GM12865 (cell line): ENCODE data around the gene SPTA1.
A peak's percentile ranks its signal among the peaks of the same experiment; 100 is the strongest.
"Not testable (repeated sequence)": the region's sequence is repeated elsewhere in the genome, so short reads cannot be mapped to it uniquely, and the experiment has no call there.

Source experiments
- DNase-seq: peaks from one replicate; pipeline ENCODE4 v3.0.0; 2010; ENCODE audit warnings: low read depth
- H3K4me3 ChIP-seq: 2 replicates; pipeline ENCODE4 v1.5.1; 2011; ENCODE audit warnings: mild to moderate bottlenecking, low read depth, low read length, control low read depth
- TF ChIP-seq, protein P1 (sequence below): IDR thresholded peaks from 2 replicates; pipeline ENCODE4 v1.5.1; 2011; ENCODE audit warnings: low read length, control low read depth, low read depth, inconsistent platforms; ENCODE audit not compliant: insufficient read depth; ENCODE audit errors: missing control alignments

Gene SPTA1

DNA sequence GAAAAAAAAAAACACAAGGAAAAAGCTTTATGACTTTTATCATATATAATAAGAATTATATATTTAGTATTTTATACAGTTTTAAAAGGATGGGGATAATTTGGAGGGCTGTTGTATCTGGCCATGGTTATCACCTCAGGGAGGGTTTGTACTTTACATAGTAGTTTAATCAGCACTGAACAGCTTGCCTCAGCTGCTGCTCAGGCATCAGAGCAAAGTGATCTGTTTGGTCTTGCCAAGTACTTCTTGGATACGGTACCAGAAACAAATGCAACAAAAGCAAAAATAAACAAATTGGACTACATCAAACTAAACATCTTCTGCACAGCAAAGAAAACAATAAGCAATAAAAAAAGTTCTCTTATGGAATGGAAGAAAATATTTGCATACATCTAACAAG, 2.6 kb upstream of the SPTA1 start:
- TF ChIP-seq, protein P1, sequence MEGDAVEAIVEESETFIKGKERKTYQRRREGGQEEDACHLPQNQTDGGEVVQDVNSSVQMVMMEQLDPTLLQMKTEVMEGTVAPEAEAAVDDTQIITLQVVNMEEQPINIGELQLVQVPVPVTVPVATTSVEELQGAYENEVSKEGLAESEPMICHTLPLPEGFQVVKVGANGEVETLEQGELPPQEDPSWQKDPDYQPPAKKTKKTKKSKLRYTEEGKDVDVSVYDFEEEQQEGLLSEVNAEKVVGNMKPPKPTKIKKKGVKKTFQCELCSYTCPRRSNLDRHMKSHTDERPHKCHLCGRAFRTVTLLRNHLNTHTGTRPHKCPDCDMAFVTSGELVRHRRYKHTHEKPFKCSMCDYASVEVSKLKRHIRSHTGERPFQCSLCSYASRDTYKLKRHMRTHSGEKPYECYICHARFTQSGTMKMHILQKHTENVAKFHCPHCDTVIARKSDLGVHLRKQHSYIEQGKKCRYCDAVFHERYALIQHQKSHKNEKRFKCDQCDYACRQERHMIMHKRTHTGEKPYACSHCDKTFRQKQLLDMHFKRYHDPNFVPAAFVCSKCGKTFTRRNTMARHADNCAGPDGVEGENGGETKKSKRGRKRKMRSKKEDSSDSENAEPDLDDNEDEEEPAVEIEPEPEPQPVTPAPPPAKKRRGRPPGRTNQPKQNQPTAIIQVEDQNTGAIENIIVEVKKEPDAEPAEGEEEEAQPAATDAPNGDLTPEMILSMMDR, result no peak
- no peak overlapping the region for H3K4me3 ChIP-seq
- no peak for DNase-seq

DNA sequence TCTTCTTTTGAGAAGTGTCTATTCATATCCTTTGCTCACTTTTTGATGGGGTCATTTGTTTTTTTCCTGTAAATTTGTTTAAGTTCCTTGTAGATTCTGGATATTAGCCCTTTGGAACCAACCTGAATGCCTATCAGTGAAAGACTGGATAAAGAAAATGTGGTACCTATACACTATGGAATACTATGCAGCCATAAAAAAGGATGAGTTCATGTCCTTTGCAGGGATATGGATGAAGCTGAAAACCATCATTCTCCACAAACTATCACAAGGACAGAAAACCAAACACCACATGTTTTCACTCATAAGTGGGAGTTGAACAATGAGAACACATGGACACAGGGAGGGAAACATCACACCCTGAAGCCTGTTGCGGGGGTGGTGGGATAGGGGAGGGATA, 1.8 kb upstream of the SPTA1 start:
- not testable (repeated sequence) for DNase-seq, H3K4me3 ChIP-seq

DNA sequence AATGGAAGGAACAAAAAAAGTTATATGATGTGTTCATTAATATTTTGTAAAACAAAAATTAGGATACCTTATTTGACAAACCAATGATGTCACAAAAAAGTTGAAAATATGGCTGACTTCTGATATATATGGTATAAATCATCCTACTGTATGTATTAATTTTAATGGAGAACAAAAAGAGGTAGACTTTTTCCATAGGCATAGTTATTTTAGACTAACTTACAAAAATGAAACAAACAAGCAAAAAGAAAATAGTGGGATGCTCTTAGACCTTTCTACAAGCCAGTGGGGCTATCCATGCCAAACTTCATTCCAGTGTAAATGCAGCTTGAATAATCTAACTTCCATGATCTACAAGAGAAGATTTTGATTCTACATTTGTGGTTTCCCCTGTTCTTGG, 522 bp upstream of the SPTA1 start:
- TF ChIP-seq, protein P1, result no peak
- DNase-seq, result no peak
- H3K4me3 ChIP-seq, result no peak overlapping the region

DNA sequence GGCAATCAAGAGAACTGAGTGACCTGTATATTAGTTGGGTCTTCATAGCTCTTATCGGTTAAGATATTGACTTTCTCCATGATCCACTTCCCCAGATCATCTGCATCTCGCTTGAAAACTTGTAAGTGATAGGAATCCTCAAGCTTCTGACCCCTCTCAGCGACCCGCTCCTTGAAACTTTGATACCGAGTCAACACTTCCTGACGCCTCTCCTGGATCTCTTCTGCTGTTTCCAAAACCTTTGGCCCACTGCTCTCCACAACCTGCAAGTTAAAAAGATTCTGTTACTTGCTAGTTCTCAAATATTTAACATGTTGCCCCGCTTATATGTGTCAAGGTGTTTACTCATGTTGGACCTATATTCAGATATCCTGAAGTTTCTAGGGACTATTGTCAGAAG, 1.4 kb downstream of the SPTA1 start:
- DNase-seq, result no peak
- no peak overlapping the region for H3K4me3 ChIP-seq
- TF ChIP-seq, protein P1, result no peak

DNA sequence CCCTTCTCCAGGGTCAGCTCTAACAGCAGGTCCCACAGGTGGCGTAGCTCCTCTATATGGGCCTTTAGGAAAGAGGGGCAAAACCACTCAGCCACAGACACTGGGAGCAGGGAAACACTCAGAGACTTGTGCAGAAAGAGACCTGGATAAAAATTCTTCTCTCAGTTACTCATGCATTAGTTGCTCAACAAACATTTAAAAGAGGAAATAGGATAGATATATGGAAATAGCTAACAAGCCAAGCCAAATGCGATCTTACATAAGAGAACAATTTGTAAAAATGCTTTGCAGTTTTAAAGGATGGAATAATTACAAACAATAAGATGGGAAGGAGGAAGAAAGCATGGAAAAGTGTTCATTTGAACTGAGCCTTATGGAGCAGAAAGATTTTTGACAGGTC, 4.9 kb downstream of the SPTA1 start:
- no peak for DNase-seq
- H3K4me3 ChIP-seq, result no peak overlapping the region
- TF ChIP-seq, protein P1, result no peak

DNA sequence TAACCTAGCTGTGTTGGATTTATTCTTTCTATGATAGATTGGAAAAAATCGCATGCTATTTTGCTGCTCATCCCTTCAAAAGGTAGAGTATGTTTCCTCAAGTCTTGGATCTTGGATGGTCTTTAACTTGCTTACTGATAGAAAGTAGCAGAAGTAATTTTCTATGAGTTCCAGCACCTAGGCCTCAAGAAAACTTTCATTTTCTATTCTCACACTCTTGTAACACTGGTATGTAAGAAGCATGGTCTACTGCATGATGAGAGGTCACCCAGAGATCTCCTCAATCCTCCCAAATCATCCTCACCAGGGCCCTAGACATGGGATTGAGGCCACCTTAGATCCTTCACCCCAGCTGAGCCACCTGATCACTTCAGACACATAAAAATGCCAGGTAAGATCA, 7.2 kb downstream of the SPTA1 start:
- no peak overlapping the region for H3K4me3 ChIP-seq
- TF ChIP-seq, protein P1, result no peak
- DNase-seq, result peak; percentile 2

DNA sequence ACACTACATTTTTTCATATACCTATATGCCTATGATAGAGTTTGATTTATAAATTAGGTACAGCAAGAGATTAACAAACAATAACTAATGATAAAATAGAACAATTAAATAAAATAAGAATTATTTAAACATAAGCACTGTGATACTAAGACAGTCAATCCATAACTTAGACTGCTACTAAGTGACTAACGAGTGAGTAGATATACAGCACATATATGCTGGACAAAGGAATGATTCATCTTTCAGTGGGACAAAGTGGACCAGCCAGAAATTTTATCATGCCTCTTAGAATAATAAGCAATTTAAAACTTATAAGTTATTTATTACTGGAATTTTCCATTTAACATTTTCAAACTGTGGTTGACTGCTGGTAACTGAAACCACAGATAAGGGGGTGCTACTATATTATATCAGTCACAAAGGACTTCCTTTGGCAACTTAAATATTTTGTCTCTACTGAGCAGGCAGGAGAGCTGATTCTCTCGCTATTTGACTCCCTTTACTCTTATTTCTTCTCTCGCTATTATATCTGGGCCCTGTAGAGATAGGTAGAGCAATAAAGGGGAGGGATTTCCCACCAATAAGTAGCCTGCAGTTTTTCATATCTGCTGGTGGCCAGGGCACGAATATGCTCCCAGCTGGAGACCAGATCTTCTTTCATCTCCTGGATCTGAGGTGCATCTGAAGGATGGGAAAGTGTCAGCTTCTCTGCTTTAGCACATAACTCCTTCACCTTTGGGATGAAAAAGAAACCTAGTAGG, 10.8 kb downstream of the SPTA1 start:
- no peak overlapping the region for H3K4me3 ChIP-seq
- TF ChIP-seq, protein P1, result no peak
- no peak for DNase-seq
